HG02642 (cell line): Measurements from ENCODE around the gene KIF26A.
"Not testable (repeated sequence)": the region's sequence is repeated elsewhere in the genome, so short reads cannot be mapped to it uniquely, and the experiment has no call there.

Source experiments
- ATAC-seq: cut with Tn5 transposase; IDR thresholded peaks from one replicate; pipeline ENCODE4 v1.9.1; 2021; ENCODE audit warnings: mild to moderate bottlenecking; ENCODE audit not compliant: unreplicated experiment, poor library complexity

KIF26A gene

GRCh38 chr14:104152686-104153393 is 14.5 kb downstream of the KIF26A start:
- ATAC-seq: no peak

GRCh38 chr14:104153394-104153755 is 15.0 kb downstream of the KIF26A start:
- not testable (repeated sequence) for ATAC-seq

GRCh38 chr14:104154246-104154645 is 15.9 kb downstream of the KIF26A start:
- ATAC-seq: no peak

- no peak for ATAC-seq
Measured at GRCh38 chr14:104155513-104155912, 17.1 kb downstream of the KIF26A start.

- ATAC-seq: no peak
Measured at GRCh38 chr14:104156142-104156541, 17.8 kb downstream of the KIF26A start.

- no peak for ATAC-seq
Measured at GRCh38 chr14:104157016-104157928, 18.9 kb downstream of the KIF26A start.

GRCh38 chr14:104158827-104159798 is 20.7 kb downstream of the KIF26A start:
- ATAC-seq: no peak

GRCh38 chr14:104159990-104160389 is 21.6 kb downstream of the KIF26A start:
- no peak for ATAC-seq

- ATAC-seq: no peak
Measured at GRCh38 chr14:104161602-104162367, 23.4 kb downstream of the KIF26A start.

GRCh38 chr14:104162495-104162894 is 24.1 kb downstream of the KIF26A start:
- ATAC-seq: no peak

- no peak for ATAC-seq
Measured at GRCh38 chr14:104163541-104163940, 25.2 kb downstream of the KIF26A start.

- no peak for ATAC-seq
Measured at GRCh38 chr14:104164041-104164440, 25.7 kb downstream of the KIF26A start.

- no peak for ATAC-seq
Measured at GRCh38 chr14:104164512-104164911, 26.1 kb downstream of the KIF26A start.

- ATAC-seq: no peak
Measured at GRCh38 chr14:104166698-104167097, 28.3 kb downstream of the KIF26A start.

GRCh38 chr14:104168603-104169002 is 30.2 kb downstream of the KIF26A start:
- no peak for ATAC-seq

GRCh38 chr14:104169005-104169698 is 30.8 kb downstream of the KIF26A start:
- ATAC-seq: no peak

- no peak for ATAC-seq
Measured at GRCh38 chr14:104169699-104170479, 31.5 kb downstream of the KIF26A start.

- no peak for ATAC-seq
Measured at GRCh38 chr14:104171029-104171697, 32.8 kb downstream of the KIF26A start.
